HG03460 (cell line): ENCODE measurements around the gene SPRED2.
A peak's percentile ranks its signal among the peaks of the same experiment; 100 is the strongest.

Source experiments
- ATAC-seq: cut with Tn5 transposase; IDR thresholded peaks from one replicate; pipeline ENCODE4 v1.9.1; 2021; ENCODE audit not compliant: unreplicated experiment

Gene SPRED2

GRCh38 chr2:65416321-65416720, 16.1 kb downstream of the SPRED2 start:
- no peak for ATAC-seq

DNA sequence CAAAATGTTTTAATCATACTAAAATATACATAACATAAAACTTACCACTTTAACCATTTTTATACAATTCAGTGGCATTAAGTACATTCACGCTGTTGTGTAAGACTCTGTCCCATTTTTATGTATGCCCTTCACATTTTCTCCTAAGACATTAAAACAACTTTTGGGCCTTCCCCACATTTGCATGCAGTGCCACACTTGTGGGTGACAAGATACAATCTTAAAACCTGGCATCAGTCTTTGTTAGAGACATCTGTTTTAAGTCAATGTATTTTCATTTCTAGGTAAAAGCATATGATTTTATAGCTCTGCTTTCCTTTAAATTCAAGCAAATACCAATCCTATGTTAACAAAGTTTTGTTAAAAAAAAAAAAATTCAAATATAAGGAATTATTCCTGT, 17.3 kb downstream of the SPRED2 start:
- no peak for ATAC-seq

GRCh38 chr2:65413610-65414009, 18.8 kb downstream of the SPRED2 start:
- no peak for ATAC-seq

DNA sequence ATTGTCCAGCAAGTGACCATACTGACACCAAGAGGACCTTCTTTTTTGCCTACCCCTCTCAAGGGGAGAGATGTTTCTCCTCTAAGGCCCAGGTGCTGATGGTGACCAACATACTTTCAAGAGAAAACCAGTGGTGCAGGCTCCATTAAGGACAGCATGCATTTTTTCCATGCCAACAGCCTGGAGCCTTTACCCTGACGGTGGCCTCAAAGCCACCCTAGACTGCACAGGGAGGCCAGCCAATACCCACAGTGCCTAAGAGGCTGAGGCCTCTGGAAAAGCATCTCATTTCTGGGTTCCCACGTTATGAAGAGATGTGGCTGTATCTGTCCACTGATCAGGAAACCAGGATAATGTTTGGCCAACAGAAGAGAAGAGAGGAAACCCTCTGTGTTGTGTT, 19.3 kb downstream of the SPRED2 start:
- ATAC-seq, result no peak

DNA sequence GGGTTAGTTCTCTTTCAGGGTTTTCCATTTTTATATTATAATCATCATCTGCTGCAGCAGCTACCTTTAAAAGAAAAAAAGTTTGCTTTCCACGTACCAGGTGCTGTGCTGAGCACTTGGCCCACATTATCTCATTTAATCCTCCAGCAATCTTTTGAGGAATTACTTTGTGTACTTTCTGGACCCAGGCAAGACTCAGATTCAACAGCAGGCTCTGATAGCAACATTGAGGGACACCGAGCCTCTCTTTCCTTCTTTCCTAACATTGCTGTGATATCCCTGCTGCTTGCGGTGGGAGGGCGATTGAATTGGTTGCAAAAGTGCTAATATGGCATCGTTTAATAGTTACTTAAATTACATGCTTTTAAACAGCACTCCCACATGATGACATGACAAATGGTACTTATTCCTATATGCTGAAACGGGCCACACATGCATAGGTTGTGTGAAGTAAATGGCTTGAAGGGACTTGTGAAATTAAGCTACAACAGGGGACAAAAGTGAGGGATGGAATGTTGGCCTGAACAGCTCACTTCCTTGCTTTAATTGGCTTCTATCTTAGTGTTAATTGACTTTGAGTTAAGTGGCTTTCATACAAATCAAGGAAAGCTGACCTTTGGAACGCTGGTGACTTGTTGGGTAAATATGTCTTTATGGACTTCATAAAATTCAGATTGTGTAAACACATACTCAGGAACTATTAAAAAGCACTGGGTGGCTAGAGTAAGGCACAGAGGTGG, 21.2 kb downstream of the SPRED2 start:
- ATAC-seq, result no peak

DNA sequence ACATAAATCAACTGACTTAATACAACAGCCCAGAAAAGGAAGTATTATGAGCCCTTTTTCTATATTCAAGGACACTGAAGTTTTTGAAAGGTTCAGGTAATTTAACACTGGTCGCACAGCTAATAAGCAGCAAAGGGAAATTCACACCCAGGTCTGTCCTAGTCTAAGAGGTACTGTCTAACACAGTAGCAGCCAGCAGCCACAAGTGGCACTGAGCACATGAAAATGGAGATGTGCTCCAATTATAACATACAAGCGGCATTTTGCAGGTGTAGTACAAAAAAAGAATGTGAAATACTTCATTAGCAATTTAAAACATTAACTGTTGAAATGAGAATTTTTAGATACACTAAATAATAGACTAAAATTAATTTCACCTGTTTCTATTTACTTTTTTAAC, 23.4 kb downstream of the SPRED2 start:
- ATAC-seq, result no peak

DNA sequence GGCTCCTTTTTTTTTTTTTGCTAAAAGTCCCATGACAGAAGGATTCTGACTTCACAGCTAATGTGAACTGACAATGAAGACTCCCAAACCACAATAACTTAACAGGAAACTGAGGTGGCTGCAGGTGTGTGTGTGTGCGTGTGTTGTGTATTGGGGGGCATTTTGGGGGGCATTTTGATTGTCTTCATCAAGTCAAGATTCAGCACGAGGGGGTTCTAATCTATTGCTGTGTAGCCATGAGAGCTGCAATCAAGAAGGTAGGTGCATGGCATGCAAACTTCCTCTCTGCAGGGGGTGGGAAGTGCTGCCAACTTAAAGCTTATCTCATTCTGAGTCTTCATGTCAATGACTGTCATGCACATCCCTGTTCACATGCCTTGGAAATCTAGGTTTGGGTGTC, 25.2 kb downstream of the SPRED2 start:
- no peak for ATAC-seq

DNA sequence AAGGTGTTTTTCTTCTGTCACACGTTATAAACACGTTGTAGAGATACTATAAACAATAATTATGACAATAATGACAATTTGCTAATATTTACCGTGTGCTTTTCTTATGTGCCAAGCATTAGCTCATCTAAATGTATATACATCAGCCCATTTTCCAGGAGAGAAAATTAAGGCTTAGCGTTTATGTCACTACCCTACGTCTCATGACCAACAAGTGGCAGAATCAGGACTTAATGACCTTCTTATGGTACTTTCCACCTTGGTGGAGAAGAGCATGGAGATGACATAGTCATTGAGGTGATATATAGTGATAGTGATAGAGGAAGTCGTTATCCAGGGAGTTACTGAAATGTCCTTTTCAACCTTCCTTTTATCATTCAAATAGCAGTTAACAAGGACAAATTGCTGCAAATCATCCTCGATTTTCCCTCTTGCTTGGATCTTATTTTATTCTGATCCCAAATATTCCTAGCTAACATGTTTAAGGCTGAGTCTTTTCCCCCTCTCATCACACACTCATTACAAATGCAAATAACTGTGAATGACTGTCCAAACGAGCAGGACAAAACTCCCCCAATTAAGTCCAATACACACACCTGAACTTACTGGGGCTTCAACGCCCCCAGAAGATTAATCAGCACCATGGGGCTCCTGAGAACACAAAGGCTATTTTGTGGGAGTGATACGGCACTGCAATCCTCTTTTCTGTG, 27.3 kb downstream of the SPRED2 start:
- ATAC-seq, result no peak

- no peak for ATAC-seq
Measured at GRCh38 chr2:65403529-65403915, 28.9 kb downstream of the SPRED2 start.

DNA sequence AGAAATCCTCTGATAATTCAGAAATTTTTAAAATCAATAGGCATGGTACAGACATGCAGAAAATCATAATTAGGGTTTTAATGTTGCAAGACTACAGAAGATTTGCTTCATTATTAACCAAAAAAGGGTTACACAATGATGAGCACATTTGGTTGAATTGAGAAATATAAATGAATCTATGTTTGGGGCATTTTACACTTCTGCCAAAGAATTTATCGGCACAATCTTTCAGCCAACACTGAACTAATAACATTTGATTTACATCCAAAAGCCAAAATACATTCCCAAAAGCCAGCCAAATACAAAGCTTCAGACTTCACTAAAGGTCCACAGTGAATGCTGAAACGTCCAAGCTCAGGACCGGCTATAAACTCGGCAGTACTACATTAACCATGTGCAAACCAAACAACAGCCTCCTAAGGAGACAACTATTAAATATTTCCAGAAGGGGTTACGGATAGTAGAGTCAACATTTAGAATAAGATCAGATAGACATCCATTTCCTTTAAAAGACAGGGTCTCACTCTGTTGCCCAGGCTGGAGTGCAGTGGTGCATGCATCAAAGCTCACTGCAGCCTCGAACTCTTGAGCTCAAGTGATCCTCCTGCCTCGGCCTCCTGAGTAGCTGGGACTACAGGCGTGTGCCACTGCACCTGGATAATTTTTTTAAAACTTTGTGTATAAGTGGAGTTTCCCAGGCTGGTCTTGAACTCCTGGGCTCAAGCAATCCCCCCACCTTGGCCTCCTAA, 29.4 kb downstream of the SPRED2 start:
- ATAC-seq, result no peak

GRCh38 chr2:65402323-65402722, 30.1 kb downstream of the SPRED2 start:
- no peak for ATAC-seq

DNA sequence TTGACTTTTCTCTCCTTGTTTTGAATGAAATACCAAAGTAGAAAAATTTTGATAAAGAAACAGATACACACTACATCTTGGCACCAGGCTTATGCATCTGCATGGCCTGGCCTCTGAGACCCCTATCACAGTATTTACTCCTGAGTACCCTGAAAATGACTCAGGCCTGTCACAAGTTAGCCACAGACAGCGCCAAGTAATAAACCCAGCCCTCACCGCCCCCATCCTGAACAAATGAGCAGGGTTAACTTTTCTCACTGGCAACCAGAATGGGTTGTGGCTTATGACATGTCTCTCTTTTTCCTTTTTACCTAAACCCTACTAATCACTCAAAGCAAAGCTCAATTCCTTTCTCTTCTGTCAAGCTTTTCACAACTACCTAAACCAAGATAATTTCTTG, 35.3 kb downstream of the SPRED2 start:
- no peak for ATAC-seq

GRCh38 chr2:65396348-65397026, 35.9 kb downstream of the SPRED2 start:
- no peak for ATAC-seq

GRCh38 chr2:65395621-65396347, 36.6 kb downstream of the SPRED2 start:
- ATAC-seq, result no peak

DNA sequence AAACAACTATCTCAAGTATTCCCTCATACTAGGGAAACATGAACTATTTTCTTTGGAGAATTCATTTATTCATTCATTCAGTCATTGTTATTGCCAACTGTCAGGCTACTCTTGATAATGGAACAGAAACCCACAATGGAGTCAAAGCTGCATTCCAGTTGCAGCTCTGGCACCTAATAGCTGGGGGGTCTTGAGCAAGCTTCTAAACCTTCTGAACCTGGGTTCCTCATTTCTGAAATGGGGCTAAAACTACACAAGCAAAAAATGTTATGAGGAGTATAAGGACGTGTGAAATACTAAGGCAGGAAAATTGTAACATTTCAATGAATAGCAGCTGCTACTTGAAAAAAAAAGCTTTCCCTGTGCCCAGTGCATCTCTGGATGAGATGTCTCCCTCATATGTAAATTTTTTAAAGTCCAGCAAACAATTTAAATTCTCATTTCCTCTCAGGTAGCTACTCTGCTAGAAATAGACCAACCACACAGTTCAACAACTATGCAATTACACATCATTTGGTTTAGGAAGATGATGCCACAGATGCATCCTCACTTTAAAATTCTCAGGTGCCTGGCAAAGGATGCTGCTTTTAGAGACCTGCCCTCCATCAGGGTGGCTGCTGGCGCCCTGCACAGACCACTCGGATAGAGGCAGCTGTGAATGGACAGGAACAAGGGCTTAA, 38.5 kb downstream of the SPRED2 start:
- ATAC-seq, result no peak

DNA sequence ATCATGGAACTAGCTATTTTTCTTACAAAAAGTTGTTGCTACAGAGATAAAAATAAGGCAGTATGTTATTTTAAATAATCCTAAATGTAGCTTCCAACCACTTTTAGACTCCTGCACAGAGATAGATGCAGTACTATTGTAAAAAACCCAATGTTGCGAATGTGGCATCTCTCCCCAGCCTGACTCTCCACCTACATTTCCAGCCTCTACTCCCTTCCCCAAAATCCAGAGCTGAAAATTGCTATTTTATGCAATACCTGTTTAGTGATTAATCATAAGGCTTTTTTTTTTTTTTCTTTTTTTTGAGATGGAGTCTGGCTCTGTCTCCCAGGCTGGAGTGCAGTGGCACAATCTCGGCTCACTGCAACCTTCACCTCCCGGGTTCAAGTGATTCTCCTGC, 39.4 kb downstream of the SPRED2 start:
- ATAC-seq, result no peak

DNA sequence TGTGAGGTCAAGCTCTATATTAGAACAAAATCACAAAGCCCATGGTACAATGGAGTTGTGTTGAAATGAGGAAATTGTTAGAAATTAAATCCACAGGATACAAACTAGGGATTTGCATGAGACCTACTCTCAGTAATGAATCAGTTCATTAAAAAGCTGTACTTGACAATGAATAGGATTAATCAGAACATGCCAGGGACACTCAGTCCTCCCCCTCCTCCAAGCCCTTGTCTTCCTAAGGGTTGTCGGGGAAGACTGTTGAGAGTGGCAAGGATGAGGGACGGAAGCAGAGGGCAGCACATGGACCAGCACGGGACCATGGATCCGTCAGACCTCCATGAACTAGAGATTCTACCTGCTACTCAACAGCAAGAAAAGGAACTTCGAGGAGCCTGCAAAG, 39.8 kb downstream of the SPRED2 start:
- ATAC-seq, result no peak

- ATAC-seq, result peak; percentile 66
Measured at GRCh38 chr2:65390134-65390533, 42.3 kb downstream of the SPRED2 start.

DNA sequence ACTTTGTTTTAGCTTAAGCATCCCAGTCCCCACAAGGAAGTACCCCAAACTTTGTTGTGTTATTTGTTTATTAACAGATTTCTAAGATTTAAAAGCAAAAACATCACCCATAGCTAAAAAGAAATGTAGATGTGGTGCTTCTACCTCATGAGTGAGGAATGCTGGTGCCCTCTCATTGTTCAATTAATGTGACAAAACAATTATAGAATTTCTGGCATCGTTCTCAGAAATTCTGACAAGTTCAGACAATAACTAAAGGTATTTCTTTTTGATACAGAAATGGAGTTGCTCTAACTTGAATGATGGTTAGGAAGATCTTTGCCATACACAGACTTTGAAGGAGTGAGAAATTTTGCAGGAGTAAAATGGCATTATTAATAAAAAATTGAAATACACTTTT, 42.9 kb downstream of the SPRED2 start:
- no peak for ATAC-seq
